ENCODE measurements around the gene KRT12. TPM values are rescaled to one million over a fixed set of nuclear protein-coding genes. Genes with fewer than 3 reads are reported as not detected.

The KRT12 gene
- polyA plus RNA-seq, 1 of the 3 experiments (the other 2 are of a cell fraction) = not detected

DNA sequence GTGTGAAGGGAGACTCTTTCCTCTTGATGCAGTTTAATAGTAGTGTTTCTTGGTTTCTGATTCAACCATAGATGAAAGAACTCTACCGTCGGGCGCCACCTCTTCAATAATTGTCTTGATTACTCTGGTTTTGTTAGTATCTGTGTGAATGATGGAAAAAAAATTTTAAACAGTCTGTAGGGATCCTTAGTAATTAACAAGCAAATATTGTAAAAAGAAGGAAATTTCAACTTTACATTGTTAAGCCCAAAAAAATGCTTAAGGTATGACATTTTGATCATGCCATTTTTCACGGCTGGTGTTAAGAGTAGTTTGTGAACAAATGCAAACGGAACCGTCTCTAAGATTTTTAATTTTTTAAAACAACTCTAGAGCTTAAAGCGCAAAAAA is 48.7 kb downstream of the KRT12 start:
- TF ChIP-seq RCOR1 (IDR thresholded peaks at IDR 0.05; ENCODE audit: low read length) = no peak
- no peak for TF ChIP-seq CHD2 (IDR thresholded peaks at IDR 0.05; ENCODE audit: low read length, partially characterized antibody)
- no peak for TF ChIP-seq FOXM1 (IDR thresholded peaks at IDR 0.05; ENCODE audit: low read depth)
- TF ChIP-seq POLR2AphosphoS5 (IDR thresholded peaks at IDR 0.05; ENCODE audit: low read depth, low read length) = no peak
- TF ChIP-seq SMC3 (IDR thresholded peaks at IDR 0.05; ENCODE audit: low read depth, low read length) = no peak
- no peak for TF ChIP-seq EP300 (IDR thresholded peaks at IDR 0.05; ENCODE audit: borderline replicate concordance in 1 of 2, low read depth in 1 of 2, low read length in 1 of 2)
- TF ChIP-seq, protein P1, sequence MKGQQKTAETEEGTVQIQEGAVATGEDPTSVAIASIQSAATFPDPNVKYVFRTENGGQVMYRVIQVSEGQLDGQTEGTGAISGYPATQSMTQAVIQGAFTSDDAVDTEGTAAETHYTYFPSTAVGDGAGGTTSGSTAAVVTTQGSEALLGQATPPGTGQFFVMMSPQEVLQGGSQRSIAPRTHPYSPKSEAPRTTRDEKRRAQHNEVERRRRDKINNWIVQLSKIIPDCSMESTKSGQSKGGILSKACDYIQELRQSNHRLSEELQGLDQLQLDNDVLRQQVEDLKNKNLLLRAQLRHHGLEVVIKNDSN (IDR thresholded peaks at IDR 0.05; ENCODE audit: borderline replicate concordance, low read depth) = no peak
- no peak for TF ChIP-seq GATA2 (CRISPR knock-in tag; IDR thresholded peaks at IDR 0.05)
- TF ChIP-seq, protein P2, sequence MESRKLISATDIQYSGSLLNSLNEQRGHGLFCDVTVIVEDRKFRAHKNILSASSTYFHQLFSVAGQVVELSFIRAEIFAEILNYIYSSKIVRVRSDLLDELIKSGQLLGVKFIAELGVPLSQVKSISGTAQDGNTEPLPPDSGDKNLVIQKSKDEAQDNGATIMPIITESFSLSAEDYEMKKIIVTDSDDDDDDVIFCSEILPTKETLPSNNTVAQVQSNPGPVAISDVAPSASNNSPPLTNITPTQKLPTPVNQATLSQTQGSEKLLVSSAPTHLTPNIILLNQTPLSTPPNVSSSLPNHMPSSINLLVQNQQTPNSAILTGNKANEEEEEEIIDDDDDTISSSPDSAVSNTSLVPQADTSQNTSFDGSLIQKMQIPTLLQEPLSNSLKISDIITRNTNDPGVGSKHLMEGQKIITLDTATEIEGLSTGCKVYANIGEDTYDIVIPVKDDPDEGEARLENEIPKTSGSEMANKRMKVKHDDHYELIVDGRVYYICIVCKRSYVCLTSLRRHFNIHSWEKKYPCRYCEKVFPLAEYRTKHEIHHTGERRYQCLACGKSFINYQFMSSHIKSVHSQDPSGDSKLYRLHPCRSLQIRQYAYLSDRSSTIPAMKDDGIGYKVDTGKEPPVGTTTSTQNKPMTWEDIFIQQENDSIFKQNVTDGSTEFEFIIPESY (IDR thresholded peaks at IDR 0.05; ENCODE audit: borderline replicate concordance, low read depth) = no peak
- no peak for TF ChIP-seq JUND (IDR thresholded peaks at IDR 0.05)
- TF ChIP-seq FOSL2 (IDR thresholded peaks at IDR 0.05; ENCODE audit: borderline replicate concordance, low read depth) = no peak
- TF ChIP-seq, protein P3, sequence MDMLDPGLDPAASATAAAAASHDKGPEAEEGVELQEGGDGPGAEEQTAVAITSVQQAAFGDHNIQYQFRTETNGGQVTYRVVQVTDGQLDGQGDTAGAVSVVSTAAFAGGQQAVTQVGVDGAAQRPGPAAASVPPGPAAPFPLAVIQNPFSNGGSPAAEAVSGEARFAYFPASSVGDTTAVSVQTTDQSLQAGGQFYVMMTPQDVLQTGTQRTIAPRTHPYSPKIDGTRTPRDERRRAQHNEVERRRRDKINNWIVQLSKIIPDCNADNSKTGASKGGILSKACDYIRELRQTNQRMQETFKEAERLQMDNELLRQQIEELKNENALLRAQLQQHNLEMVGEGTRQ (IDR thresholded peaks at IDR 0.05; ENCODE audit: borderline replicate concordance, low read depth, low read length) = no peak
- Histone ChIP-seq H3K9ac (peak overlapping the region; percentile 66), H3K36me3 (replicated peaks in 1 of 2; ENCODE audit: control insufficient read depth in 1 of 2, insufficient read depth in 2 of 2, low read length in 1 of 2) (peaks cover 12 to 15% of the 10 kb centered on the region in 2 experiments), H2AFZ (ENCODE audit: low read depth) (peak overlapping the region; percentile 83), H3K79me2 (ENCODE audit: insufficient read depth) (no peaks in the 10 kb centered on the region; the same call in none of the 2 replicates), H4K20me1 (ENCODE audit: insufficient read depth) (no peaks in the 10 kb centered on the region), H3F3A (replicated peaks; ENCODE audit: insufficient read depth) (peaks cover 35% of the 10 kb centered on the region), H3K4me1 (ENCODE audit: control insufficient read depth in 1 of 2, insufficient read depth in 2 of 2, low read depth in 1 of 2, low read length in 1 of 2) (no peaks in the 10 kb centered on the region; a peak in 1 of 4 replicates), H3K27ac (ENCODE audit: low read depth in 2 of 2, low read length in 1 of 2) (peak overlapping the region; percentile 79 to 81), H3K9me2 (no peaks in the 10 kb centered on the region), H3K4me2 (peak overlapping the region; percentile 68), H3K27me3 (ENCODE audit: insufficient read depth) (no peaks in the 10 kb centered on the region), H3K4me3 (ENCODE audit: low read depth in 2 of 2, low read length in 1 of 2) (peak overlapping the region; percentile 67 to 81), H3K9me3 (no peaks in the 10 kb centered on the region)
- ChIA-PET POLR2A (interaction anchor here (0.6 to 1.2 kb wide), 3 partner anchors 125 to 866 kb away, joined by 3 to 4 read pairs (median 3); no protein-coding TSS in a partner anchor), CTCF (interaction anchor here (0.9 to 2.0 kb wide), 5 partner anchors 15 to 844 kb away, joined by 3 to 9 read pairs (median 3); no protein-coding TSS in a partner anchor)
- WGBS (ENCODE audit: low lambda C conversion rate) = 3% methylated on average over 7 of the region's 7 CpGs
- no peak for DNase-seq

DNA sequence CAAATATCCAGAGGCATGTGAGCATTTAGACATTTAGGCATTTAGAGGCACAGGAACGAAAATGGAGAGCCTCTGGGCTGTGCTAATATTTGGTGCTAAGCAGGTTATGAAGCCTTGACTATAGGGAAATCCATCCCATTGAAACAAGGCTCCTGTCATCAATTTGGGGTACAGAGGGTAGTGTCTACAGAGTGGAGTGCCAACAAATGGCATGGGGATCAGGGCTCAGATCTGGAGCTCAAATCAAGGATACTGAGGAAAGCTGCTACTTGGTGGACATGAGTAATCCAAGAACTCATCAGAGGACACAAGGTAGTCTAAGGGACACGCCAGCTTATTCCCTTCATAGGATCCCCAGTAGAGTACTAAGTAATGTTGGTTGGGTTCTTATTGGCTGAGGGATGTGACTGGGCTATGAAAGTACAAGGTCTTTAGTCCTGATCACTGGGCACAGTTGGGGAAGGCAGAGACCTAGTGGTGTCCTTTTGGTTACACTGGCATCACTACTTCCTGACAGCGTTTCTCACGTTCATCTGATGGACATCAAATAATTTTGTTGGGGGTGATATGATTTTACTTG is 49.8 kb downstream of the KRT12 start:
- Histone ChIP-seq H3K4me3 (ENCODE audit: low read depth in 2 of 2, low read length in 1 of 2) (no peak overlapping the region; a peak in 1 of 4 replicates), H2AFZ (ENCODE audit: low read depth) (no peak overlapping the region), H3K27ac (ENCODE audit: low read depth in 2 of 2, low read length in 1 of 2) (no peak overlapping the region), H3K4me1 (ENCODE audit: control insufficient read depth in 1 of 2, insufficient read depth in 2 of 2, low read depth in 1 of 2, low read length in 1 of 2) (no peaks in the 10 kb centered on the region; a peak in 1 of 4 replicates), H3K9me3 (no peaks in the 10 kb centered on the region), H3K27me3 (ENCODE audit: insufficient read depth) (peaks cover 8% of the 10 kb centered on the region; the same call in 1 of the 2 replicates), H3K79me2 (ENCODE audit: insufficient read depth) (no peaks in the 10 kb centered on the region; the same call in none of the 2 replicates), H3F3A (replicated peaks; ENCODE audit: insufficient read depth) (peaks cover 35% of the 10 kb centered on the region), H4K20me1 (ENCODE audit: insufficient read depth) (no peaks in the 10 kb centered on the region), H3K9ac (no peak overlapping the region), H3K4me2 (no peak overlapping the region), H3K9me2 (no peaks in the 10 kb centered on the region), H3K36me3 (replicated peaks in 1 of 2; ENCODE audit: control insufficient read depth in 1 of 2, insufficient read depth in 2 of 2, low read length in 1 of 2) (peaks cover 12 to 15% of the 10 kb centered on the region in 2 experiments)
- WGBS (ENCODE audit: low lambda C conversion rate) = 93% methylated on average over 4 of the region's 4 CpGs
- POLR2A ChIA-PET = no interaction called here
- CTCF ChIA-PET = interaction anchor here (0.6 to 2.0 kb wide), 4 partner anchors 13 to 846 kb away, joined by 3 to 9 read pairs (median 3); no protein-coding TSS in a partner anchor
- DNase-seq = no peak
- TF ChIP-seq ELF1 (IDR thresholded peaks at IDR 0.05) = no peak
- TF ChIP-seq, protein P4, sequence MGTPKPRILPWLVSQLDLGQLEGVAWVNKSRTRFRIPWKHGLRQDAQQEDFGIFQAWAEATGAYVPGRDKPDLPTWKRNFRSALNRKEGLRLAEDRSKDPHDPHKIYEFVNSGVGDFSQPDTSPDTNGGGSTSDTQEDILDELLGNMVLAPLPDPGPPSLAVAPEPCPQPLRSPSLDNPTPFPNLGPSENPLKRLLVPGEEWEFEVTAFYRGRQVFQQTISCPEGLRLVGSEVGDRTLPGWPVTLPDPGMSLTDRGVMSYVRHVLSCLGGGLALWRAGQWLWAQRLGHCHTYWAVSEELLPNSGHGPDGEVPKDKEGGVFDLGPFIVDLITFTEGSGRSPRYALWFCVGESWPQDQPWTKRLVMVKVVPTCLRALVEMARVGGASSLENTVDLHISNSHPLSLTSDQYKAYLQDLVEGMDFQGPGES (IDR thresholded peaks at IDR 0.05; ENCODE audit: low read depth, low read length) = no peak
- TF ChIP-seq, protein P1 (IDR thresholded peaks at IDR 0.05; ENCODE audit: borderline replicate concordance, low read depth) = no peak
- TF ChIP-seq POLR2AphosphoS5 (IDR thresholded peaks at IDR 0.05; ENCODE audit: low read depth, low read length) = 0 out of 2 replicates have a peak, but pooled peaks have one; percentile 26
- TF ChIP-seq FOXJ3 (CRISPR knock-in tag; IDR thresholded peaks at IDR 0.05) = no peak
- TF ChIP-seq JUND (IDR thresholded peaks at IDR 0.05) = no peak
- TF ChIP-seq FOXM1 (IDR thresholded peaks at IDR 0.05; ENCODE audit: low read depth) = no peak
- TF ChIP-seq, protein P5, sequence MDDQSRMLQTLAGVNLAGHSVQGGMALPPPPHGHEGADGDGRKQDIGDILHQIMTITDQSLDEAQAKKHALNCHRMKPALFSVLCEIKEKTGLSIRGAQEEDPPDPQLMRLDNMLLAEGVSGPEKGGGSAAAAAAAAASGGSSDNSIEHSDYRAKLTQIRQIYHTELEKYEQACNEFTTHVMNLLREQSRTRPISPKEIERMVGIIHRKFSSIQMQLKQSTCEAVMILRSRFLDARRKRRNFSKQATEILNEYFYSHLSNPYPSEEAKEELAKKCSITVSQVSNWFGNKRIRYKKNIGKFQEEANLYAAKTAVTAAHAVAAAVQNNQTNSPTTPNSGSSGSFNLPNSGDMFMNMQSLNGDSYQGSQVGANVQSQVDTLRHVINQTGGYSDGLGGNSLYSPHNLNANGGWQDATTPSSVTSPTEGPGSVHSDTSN (IDR thresholded peaks at IDR 0.05) = no peak

Data from SK-N-SH (cell line).